Liver (tissue), 9 donors: ENCODE measurements around the gene DROSHA. TPM values are rescaled to one million over a fixed set of nuclear protein-coding genes. Genes with fewer than 3 reads are reported as not detected.

Experiments used
- DNase-seq: peaks from one replicate; pipeline ENCODE4 v3.0.0-alpha.2; 2017; ENCODE audit warnings: low spot score
- H3K27ac ChIP-seq, 2 donors: one replicate each; pipeline ENCODE4 v1.7.0; 2013; ENCODE audit warnings: inconsistent platforms in 2 of 2, low read length in 2 of 2, control low read depth in 1 of 2, low read depth in 1 of 2, mild to moderate bottlenecking in 1 of 2
- H3K27me3 ChIP-seq, 4 donors: one replicate each; pipeline versions ENCODE4 v1.6.1 to v1.7.0; 2013; ENCODE audit warnings: low read length in 3 of 4, inconsistent platforms in 1 of 4, mild to moderate bottlenecking in 1 of 4, moderate library complexity in 1 of 4; ENCODE audit not compliant: control insufficient read depth in 4 of 4, insufficient read depth in 4 of 4
- H3K36me3 ChIP-seq, 4 donors: one replicate each; pipeline versions ENCODE4 v1.6.1 to v1.7.0; 2013; ENCODE audit warnings: low read length in 3 of 4, mild to moderate bottlenecking in 3 of 4, low read depth in 1 of 4, moderate library complexity in 1 of 4; ENCODE audit not compliant: control insufficient read depth in 4 of 4, insufficient read depth in 3 of 4
- H3K4me1 ChIP-seq, 4 donors: one replicate each; pipeline versions ENCODE4 v1.6.1 to v1.7.0; 2013; ENCODE audit warnings: low read length in 3 of 4, mild to moderate bottlenecking in 3 of 4, moderate library complexity in 1 of 4; ENCODE audit not compliant: control insufficient read depth in 4 of 4, insufficient read depth in 4 of 4
- H3K4me3 ChIP-seq, 3 donors: one replicate each; pipeline versions ENCODE4 v1.6.1 to v1.7.0; 2013; ENCODE audit warnings: low read length in 3 of 3, control low read depth in 1 of 3, low read depth in 1 of 3, mild to moderate bottlenecking in 1 of 3
- H3K9ac ChIP-seq, 2 donors: one replicate each; pipeline ENCODE4 v1.7.0; 2013; ENCODE audit warnings: low read length in 2 of 2, mild to moderate bottlenecking in 2 of 2, moderate library complexity in 2 of 2, control low read depth in 1 of 2, low read depth in 1 of 2
- H3K9me3 ChIP-seq, 4 donors: one replicate each; pipeline versions ENCODE4 v1.6.1 to v1.7.0; 2013; ENCODE audit warnings: low read length in 3 of 4; ENCODE audit not compliant: control insufficient read depth in 4 of 4
- CTCF ChIP-seq: fragments of 150-350 bp; IDR thresholded peaks from 2 replicates; pipeline ENCODE4 v1.5.1; 2017; ENCODE audit warnings: improper control_type of control experiment, low read depth, low read length; ENCODE audit not compliant: missing input control
- EGR1 ChIP-seq, 2 donors: IDR thresholded peaks; 2 replicates each; pipeline ENCODE4 v1.6.1; 2016 to 2018; ENCODE audit warnings: antibody characterized with exemption in 2 of 2, low read depth in 2 of 2
- FOXA1 ChIP-seq: IDR thresholded peaks from 2 replicates; pipeline ENCODE4 v1.6.1; 2016; ENCODE audit warnings: antibody characterized with exemption
- FOXA2 ChIP-seq: IDR thresholded peaks from 2 replicates; pipeline ENCODE4 v1.6.1; 2016; ENCODE audit warnings: antibody characterized with exemption
- GABPA ChIP-seq, 2 donors: IDR thresholded peaks in 1 of 2; conservative IDR thresholded peaks in 1 of 2; 2 replicates each; pipeline ENCODE4 v1.6.1; 2016; ENCODE audit warnings: antibody characterized with exemption in 2 of 2, mild to moderate bottlenecking in 1 of 2, moderate library complexity in 1 of 2
- HNF4A ChIP-seq, 2 donors: conservative IDR thresholded peaks; 2 replicates each; pipeline ENCODE4 v1.6.1; 2016; ENCODE audit warnings: antibody characterized with exemption in 2 of 2, mild to moderate bottlenecking in 2 of 2
- HNF4G ChIP-seq: IDR thresholded peaks from 2 replicates; pipeline ENCODE4 v1.6.1; 2016; ENCODE audit warnings: antibody characterized with exemption
- JUND ChIP-seq, 2 donors: IDR thresholded peaks; 2 replicates each; pipeline ENCODE4 v1.6.1; 2016; ENCODE audit warnings: antibody characterized with exemption in 2 of 2
- NR2F2 ChIP-seq: IDR thresholded peaks from 2 replicates; pipeline ENCODE4 v1.6.1; 2016; ENCODE audit warnings: antibody characterized with exemption
- RAD21 ChIP-seq, 2 donors: IDR thresholded peaks; 2 replicates each; pipeline ENCODE4 v1.6.1; 2016; ENCODE audit warnings: antibody characterized with exemption in 2 of 2, mild to moderate bottlenecking in 2 of 2
- REST ChIP-seq: IDR thresholded peaks from 2 replicates; pipeline ENCODE4 v1.6.1; 2016; ENCODE audit warnings: antibody characterized with exemption, mild to moderate bottlenecking
- RXRA ChIP-seq, 2 donors: IDR thresholded peaks; 2 replicates each; pipeline ENCODE4 v1.6.1; 2017 to 2018; ENCODE audit warnings: antibody characterized with exemption in 2 of 2, mild to moderate bottlenecking in 1 of 2
- SP1 ChIP-seq: IDR thresholded peaks from 2 replicates; pipeline ENCODE4 v1.6.1; 2018; ENCODE audit warnings: antibody characterized with exemption, mild to moderate bottlenecking
- TAF1 ChIP-seq: conservative IDR thresholded peaks from 2 replicates; pipeline ENCODE4 v1.6.1; 2016; ENCODE audit warnings: antibody characterized with exemption, mild to moderate bottlenecking
- YY1 ChIP-seq: IDR thresholded peaks from 2 replicates; pipeline ENCODE4 v1.6.1; 2016; ENCODE audit warnings: antibody characterized with exemption, mild to moderate bottlenecking
- ZBTB33 ChIP-seq: IDR thresholded peaks from 2 replicates; pipeline ENCODE4 v1.6.1; 2016; ENCODE audit warnings: antibody characterized with exemption
- WGBS: extraction: QIAGEN DNeasy Blood & Tissue Kit; methylation state at CpG from one replicate; pipeline ENCODE4 v1.1.7; 2013; 5-methylcytosine and 5-hydroxymethylcytosine counted together
- polyA plus RNA-seq, 2 donors: library from polyadenylated mRNA; stranded (reverse) in 1 of 2; unstranded in 1 of 2; fragments of 200-250 nt in 1 of 2; fragments of >200 nt in 1 of 2; fragmentation: Nextera tagmentation in 1 of 2; extraction: Ambion mirVana in 1 of 2; gene quantifications; one replicate each; pipeline versions ENCODE4 v1.2.1 to v1.2.3, GENCODE V29; 2013 to 2015
- total RNA-seq, 2 donors: library from RNA; depleted of rRNA; stranded (reverse); fragments of >200 nt; gene quantifications; one replicate each; pipeline ENCODE4 v1.2.3, GENCODE V29; 2014
- TF ChIP-seq, protein P1 (sequence below): IDR thresholded peaks from 2 replicates; pipeline ENCODE4 v1.6.1; 2016; ENCODE audit warnings: antibody characterized with exemption
- donor health status: healthy.
- donor health status: healthy.
- donor health status: healthy.
- donor health status: healthy.
- donor health status: healthy.

DROSHA gene
- total and polyA plus RNA-seq, 4 donors = 8.2 to 25.4 (median 15.4) TPM

GRCh38 chr5:31407921-31408693 is 123.8 kb downstream of the DROSHA start:
- 94% methylated on average over 4 of the region's 4 CpGs for WGBS
- TF ChIP-seq SP1 (no peak), EGR1 (IDR thresholded peaks at IDR 0.05; ENCODE audit: low read depth in 2 of 2) (no peak), FOXA1 (no peak), YY1 (no peak), REST (no peak), RAD21 (IDR thresholded peaks at IDR 0.05) (no peak), FOXA2 (no peak), ZBTB33 (no peak), HNF4G (no peak), JUND (IDR thresholded peaks at IDR 0.05) (no peak)
- TF ChIP-seq, protein P1, sequence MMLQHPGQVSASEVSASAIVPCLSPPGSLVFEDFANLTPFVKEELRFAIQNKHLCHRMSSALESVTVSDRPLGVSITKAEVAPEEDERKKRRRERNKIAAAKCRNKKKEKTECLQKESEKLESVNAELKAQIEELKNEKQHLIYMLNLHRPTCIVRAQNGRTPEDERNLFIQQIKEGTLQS = no peak
- Histone ChIP-seq H3K27me3 (no peaks in the 10 kb centered on the region), H3K4me1 (no peaks in the 10 kb centered on the region), H3K9me3 (no peaks in the 10 kb centered on the region), H3K36me3 (peaks cover 7 to 40% (median 23%) of the 10 kb centered on the region in 4 donors), H3K4me3 (no peak overlapping the region), H3K9ac (no peak overlapping the region), H3K27ac (no peak overlapping the region)
- DNase-seq = no peak

GRCh38 chr5:31404325-31404724 is 127.6 kb downstream of the DROSHA start:
- no peaks in the 10 kb centered on the region for H3K9me3 ChIP-seq
- no peaks in the 10 kb centered on the region for H3K27me3 ChIP-seq
- peaks cover 11 to 46% (median 21%) of the 10 kb centered on the region in 4 donors for H3K36me3 ChIP-seq
- H3K4me1 ChIP-seq = no peaks in the 10 kb centered on the region
- DNase-seq = no peak
- WGBS = 88% methylated on average over 3 of the region's 3 CpGs
- no peak overlapping the region for H3K9ac ChIP-seq
- H3K27ac ChIP-seq = no peak overlapping the region
- no peak overlapping the region for H3K4me3 ChIP-seq
- TF ChIP-seq JUND (IDR thresholded peaks at IDR 0.05) (no peak), TAF1 (no peak), NR2F2 (no peak), RXRA (IDR thresholded peaks at IDR 0.05) (no peak), SP1 (no peak), FOXA2 (no peak), ZBTB33 (no peak), YY1 (no peak), HNF4A (conservative IDR thresholded peaks at IDR 0.05) (no peak), REST (no peak), HNF4G (no peak), CTCF (no peak), GABPA (IDR thresholded peaks at IDR 0.05 in 1 of 2, conservative IDR thresholded peaks at IDR 0.05 in 1 of 2) (no peak), FOXA1 (no peak)
- TF ChIP-seq, protein P1 = no peak
